ENCODE results near the gene ASPRV1. TPM values are rescaled to one million over a fixed set of nuclear protein-coding genes. Genes with fewer than 3 reads are reported as not detected.

ASPRV1 gene
- total RNA-seq, 2 donors from 2014 or later = 0.84 to 0.91 TPM

DNA sequence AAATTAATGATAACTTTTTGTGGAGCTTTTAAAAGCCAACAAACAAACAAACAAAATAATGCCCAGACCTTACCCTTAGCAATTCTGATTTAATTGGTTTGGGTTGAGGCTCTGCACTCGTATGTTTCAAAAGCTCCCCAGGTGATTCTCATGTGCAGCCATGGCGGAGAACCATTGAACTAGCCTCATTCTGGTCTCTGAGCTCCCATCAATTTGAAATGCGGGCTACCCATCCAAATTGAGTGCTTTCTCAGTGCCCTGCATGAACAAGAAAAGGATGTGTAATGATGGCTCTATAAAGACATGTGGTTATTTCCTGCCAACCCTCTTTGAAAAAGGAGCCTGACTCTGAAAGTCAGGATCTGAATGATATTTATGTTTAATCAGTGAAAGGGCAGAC, 38.3 kb downstream of the ASPRV1 start:
- TF ChIP-seq, protein P1, sequence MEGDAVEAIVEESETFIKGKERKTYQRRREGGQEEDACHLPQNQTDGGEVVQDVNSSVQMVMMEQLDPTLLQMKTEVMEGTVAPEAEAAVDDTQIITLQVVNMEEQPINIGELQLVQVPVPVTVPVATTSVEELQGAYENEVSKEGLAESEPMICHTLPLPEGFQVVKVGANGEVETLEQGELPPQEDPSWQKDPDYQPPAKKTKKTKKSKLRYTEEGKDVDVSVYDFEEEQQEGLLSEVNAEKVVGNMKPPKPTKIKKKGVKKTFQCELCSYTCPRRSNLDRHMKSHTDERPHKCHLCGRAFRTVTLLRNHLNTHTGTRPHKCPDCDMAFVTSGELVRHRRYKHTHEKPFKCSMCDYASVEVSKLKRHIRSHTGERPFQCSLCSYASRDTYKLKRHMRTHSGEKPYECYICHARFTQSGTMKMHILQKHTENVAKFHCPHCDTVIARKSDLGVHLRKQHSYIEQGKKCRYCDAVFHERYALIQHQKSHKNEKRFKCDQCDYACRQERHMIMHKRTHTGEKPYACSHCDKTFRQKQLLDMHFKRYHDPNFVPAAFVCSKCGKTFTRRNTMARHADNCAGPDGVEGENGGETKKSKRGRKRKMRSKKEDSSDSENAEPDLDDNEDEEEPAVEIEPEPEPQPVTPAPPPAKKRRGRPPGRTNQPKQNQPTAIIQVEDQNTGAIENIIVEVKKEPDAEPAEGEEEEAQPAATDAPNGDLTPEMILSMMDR (conservative IDR thresholded peaks at IDR 0.05) = no peak
- H3K9me3 ChIP-seq (ENCODE audit: control insufficient read depth, low read length) = no peaks in the 10 kb centered on the region
- no peak for DNase-seq
- H3K27ac ChIP-seq (ENCODE audit: low read depth, low read length) = no peak overlapping the region
- H3K4me3 ChIP-seq (ENCODE audit: low read length) = no peak overlapping the region
- Mint-ChIP-seq H3K4me3 (no peak overlapping the region), H3K36me3 (ENCODE audit: low read depth) (peaks cover 8% of the 10 kb centered on the region), H3K27me3 (ENCODE audit: insufficient read depth) (no peaks in the 10 kb centered on the region), H3K9me3 (no peaks in the 10 kb centered on the region), H3K27ac (no peak overlapping the region), H3K4me1 (peaks cover 11% of the 10 kb centered on the region)
- H3K36me3 ChIP-seq (ENCODE audit: control insufficient read depth, insufficient read depth, low read length) = peaks cover 6% of the 10 kb centered on the region
- H3K27me3 ChIP-seq (ENCODE audit: control insufficient read depth, insufficient read depth, low read length, poor library complexity, severe bottlenecking) = no peaks in the 10 kb centered on the region
- WGBS, 2 experiments (ENCODE audit: insufficient coverage in 1 of 2, insufficient read length in 1 of 2) = 92 to 100% methylated on average over 3 of the region's 3 CpGs
- H3K4me1 ChIP-seq (ENCODE audit: control insufficient read depth, insufficient read depth, low read length) = peaks cover 3% of the 10 kb centered on the region
- no peak overlapping the region for H3K9ac ChIP-seq (ENCODE audit: extremely low read depth, low read length, poor library complexity, severe bottlenecking)

DNA sequence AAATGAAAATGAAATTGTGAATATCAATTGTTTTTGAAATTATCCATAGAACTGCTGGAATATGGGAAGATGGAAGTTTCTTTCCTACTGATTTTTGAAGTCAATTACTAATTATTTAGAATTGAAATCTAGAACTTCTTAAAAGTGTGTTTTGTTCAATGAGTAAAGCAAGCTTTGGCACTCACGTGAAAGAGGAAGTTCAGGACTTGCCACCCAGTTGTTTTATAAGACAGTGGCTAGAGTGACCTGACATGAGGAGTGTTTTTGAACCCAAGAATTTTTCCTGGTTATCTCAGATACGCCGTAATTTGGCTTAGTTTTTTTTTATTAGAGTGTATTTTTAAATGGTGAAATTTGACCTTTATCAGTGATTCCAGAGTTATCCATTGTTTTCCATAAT, 43.0 kb downstream of the ASPRV1 start:
- H3K27me3 Mint-ChIP-seq (ENCODE audit: insufficient read depth) = no peaks in the 10 kb centered on the region
- no peaks in the 10 kb centered on the region for H3K9me3 Mint-ChIP-seq
- peaks cover 8% of the 10 kb centered on the region for H3K36me3 Mint-ChIP-seq (ENCODE audit: low read depth)
- H3K36me3 ChIP-seq (ENCODE audit: control insufficient read depth, insufficient read depth, low read length) = peaks cover 5% of the 10 kb centered on the region
- peaks cover 4% of the 10 kb centered on the region for H3K4me1 ChIP-seq (ENCODE audit: control insufficient read depth, insufficient read depth, low read length)
- no peaks in the 10 kb centered on the region for H3K9me3 ChIP-seq (ENCODE audit: control insufficient read depth, low read length)
- peaks cover 9% of the 10 kb centered on the region for H3K4me1 Mint-ChIP-seq
- 33% methylated on average over 3 of the region's 3 CpGs for WGBS, 2 experiments (ENCODE audit: insufficient coverage in 1 of 2, insufficient read length in 1 of 2)
- H3K4me3 ChIP-seq (ENCODE audit: low read length) = peak overlapping the region; percentile 15
- H3K27me3 ChIP-seq (ENCODE audit: control insufficient read depth, insufficient read depth, low read length, poor library complexity, severe bottlenecking) = peaks cover 9% of the 10 kb centered on the region
- H3K9ac ChIP-seq (ENCODE audit: extremely low read depth, low read length, poor library complexity, severe bottlenecking) = no peak overlapping the region
- no peak overlapping the region for H3K4me3 Mint-ChIP-seq
- TF ChIP-seq, protein P1 (conservative IDR thresholded peaks at IDR 0.05) = no peak
- DNase-seq = no peak
- H3K27ac ChIP-seq (ENCODE audit: low read depth, low read length) = no peak overlapping the region
- no peak overlapping the region for H3K27ac Mint-ChIP-seq

DNA sequence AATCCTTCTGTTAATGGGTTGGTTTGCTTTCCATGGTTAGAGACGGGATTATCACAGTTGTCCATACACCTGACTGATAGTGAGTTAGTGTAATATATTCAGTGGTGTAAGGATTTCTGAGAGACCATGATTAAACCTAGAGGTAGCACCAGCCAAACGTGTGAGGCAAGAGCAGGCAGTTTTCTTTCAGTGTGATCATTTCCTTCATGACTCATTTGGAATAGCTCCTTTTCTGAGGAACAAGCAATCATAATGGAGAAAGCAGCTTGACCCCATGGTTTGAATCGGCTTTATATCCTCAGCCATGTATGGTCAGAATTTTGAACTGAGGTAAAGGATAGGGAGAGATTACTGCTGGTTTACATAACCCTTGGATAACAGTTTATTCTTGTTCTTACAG, 43.6 kb downstream of the ASPRV1 start:
- Histone ChIP-seq H3K4me1 (ENCODE audit: control insufficient read depth, insufficient read depth, low read length) (peaks cover 4% of the 10 kb centered on the region), H3K36me3 (ENCODE audit: control insufficient read depth, insufficient read depth, low read length) (peaks cover 6% of the 10 kb centered on the region), H3K27ac (ENCODE audit: low read depth, low read length) (no peak overlapping the region), H3K27me3 (ENCODE audit: control insufficient read depth, insufficient read depth, low read length, poor library complexity, severe bottlenecking) (peaks cover 9% of the 10 kb centered on the region), H3K9me3 (ENCODE audit: control insufficient read depth, low read length) (no peaks in the 10 kb centered on the region), H3K9ac (ENCODE audit: extremely low read depth, low read length, poor library complexity, severe bottlenecking) (no peak overlapping the region), H3K4me3 (ENCODE audit: low read length) (peak overlapping the region; percentile 15)
- TF ChIP-seq, protein P1 (conservative IDR thresholded peaks at IDR 0.05) = no peak
- Mint-ChIP-seq H3K27me3 (ENCODE audit: insufficient read depth) (no peaks in the 10 kb centered on the region), H3K4me3 (no peak overlapping the region), H3K9me3 (no peaks in the 10 kb centered on the region), H3K36me3 (ENCODE audit: low read depth) (peaks cover 8% of the 10 kb centered on the region), H3K4me1 (peaks cover 9% of the 10 kb centered on the region), H3K27ac (no peak overlapping the region)
- WGBS, 2 experiments (ENCODE audit: insufficient coverage in 1 of 2, insufficient read length in 1 of 2) = 66 to 72% methylated on average over 3 of the region's 3 CpGs
- no peak for DNase-seq

Data from endodermal cell (in vitro differentiated cells).